CD4-positive, alpha-beta T cell (primary cell): Measurements from ENCODE around the gene SLC25A47. TPM values are rescaled to one million over a fixed set of nuclear protein-coding genes. Genes with fewer than 3 reads are reported as not detected.
"Not testable (repeated sequence)": the region's sequence is repeated elsewhere in the genome, so short reads cannot be mapped to it uniquely, and the experiment has no call there.

ENCODE experiments used
- ATAC-seq: fragments of 200-7000 bp; cut with Tn5 transposase; one replicate; pipeline ENCODE4 v1.10.0; 2022; ENCODE audit warnings: mild to moderate bottlenecking; ENCODE audit not compliant: poor library complexity
- CTCF ChIA-PET: fragments of 350-600 bp; sonication (Branson Sonifier 250); formaldehyde crosslinking; loops from one replicate; lab custom pipeline; 2021; ENCODE audit warnings: antibody characterized with exemption, inconsistent platforms; lab: Charles Lee
- POLR2A ChIA-PET: fragments of 350-600 bp; sonication (Branson Sonifier 250); formaldehyde crosslinking; loops from one replicate; lab custom pipeline; 2021; ENCODE audit warnings: antibody characterized with exemption, inconsistent platforms; lab: Charles Lee
- DNase-seq, 14 experiments: peaks; one replicate each; pipeline ENCODE4 v3.0.0-alpha.2; 2013 to 2020; ENCODE audit warnings: mixed read lengths in 2 of 14
- H3K27ac ChIP-seq, 2 donors: one replicate each; pipeline versions ENCODE4 v1.5.1 to v1.7.0; 2013; ENCODE audit warnings: low read length in 2 of 2, low read depth in 1 of 2, mild to moderate bottlenecking in 1 of 2
- H3K27me3 ChIP-seq, 2 experiments: 1 replicate in 1 of 2; 2 replicates in 1 of 2; pipeline versions ENCODE4 v1.6.1 to v1.7.0; 2013; ENCODE audit warnings: low read length in 2 of 2, control low read depth in 1 of 2, mild to moderate bottlenecking in 1 of 2, moderate library complexity in 1 of 2; ENCODE audit not compliant: insufficient read depth in 2 of 2, control insufficient read depth in 1 of 2
- H3K36me3 ChIP-seq: one replicate; pipeline ENCODE4 v1.6.1; 2013; ENCODE audit warnings: low read length, control low read depth; ENCODE audit not compliant: insufficient read depth
- H3K4me1 ChIP-seq: one replicate; pipeline ENCODE4 v1.6.1; 2013; ENCODE audit warnings: low read length, control low read depth; ENCODE audit not compliant: insufficient read depth
- H3K4me3 ChIP-seq: one replicate; pipeline ENCODE4 v1.5.1; 2013; ENCODE audit warnings: mild to moderate bottlenecking, low read length, moderate library complexity
- H3K9me3 ChIP-seq, 2 experiments: 1 replicate in 1 of 2; 2 replicates in 1 of 2; pipeline versions ENCODE4 v1.6.1 to v1.7.0; 2013; ENCODE audit warnings: low read length in 2 of 2, mild to moderate bottlenecking in 2 of 2, control low read depth in 1 of 2, moderate library complexity in 1 of 2; ENCODE audit not compliant: control insufficient read depth in 1 of 2, insufficient read depth in 1 of 2
- H3K27ac Mint-ChIP-seq: one replicate; pipeline ENCODE4 v1.8.0; 2020; ENCODE audit warnings: mixed read lengths
- H3K27me3 Mint-ChIP-seq: one replicate; pipeline ENCODE4 v1.8.0; 2021; ENCODE audit warnings: mixed read lengths
- H3K36me3 Mint-ChIP-seq: one replicate; pipeline ENCODE4 v1.8.0; 2021; ENCODE audit warnings: low read depth, mixed read lengths
- H3K4me1 Mint-ChIP-seq: one replicate; pipeline ENCODE4 v1.8.0; 2021; ENCODE audit warnings: low read depth, mixed read lengths
- H3K4me3 Mint-ChIP-seq: one replicate; pipeline ENCODE4 v1.8.0; 2020; ENCODE audit warnings: mild to moderate bottlenecking, mixed read lengths
- H3K9me3 Mint-ChIP-seq: one replicate; pipeline ENCODE4 v1.8.0; 2020; ENCODE audit warnings: mixed read lengths
- intact Hi-C, 2 experiments: fragments of 100-400 bp; cut with DNase I in 1 of 2; cut with micrococcal nuclease in 1 of 2; formaldehyde crosslinking; loops; one replicate each; pipeline versions ENCODE4 v1.15.1 to v1.9.0; 2023 to 2025; cut with DNase I, micrococcal nuclease
- total RNA-seq, 174 experiments: library from RNA in 2 of 174; stranded (reverse) in 2 of 174; gene quantifications; one replicate each; pipeline ENCODE4 v1.2.3 and lab custom pipeline; 2021 to 2026
- TF ChIP-seq, protein P1 (sequence below): fragments of 200-600 bp; IDR thresholded peaks from one replicate; pipeline ENCODE4 v1.8.0; 2022; ENCODE audit warnings: antibody characterized with exemption, mild to moderate bottlenecking

SLC25A47 gene
- total RNA-seq, 2 experiments from 2014 or later, result not detected

DNA sequence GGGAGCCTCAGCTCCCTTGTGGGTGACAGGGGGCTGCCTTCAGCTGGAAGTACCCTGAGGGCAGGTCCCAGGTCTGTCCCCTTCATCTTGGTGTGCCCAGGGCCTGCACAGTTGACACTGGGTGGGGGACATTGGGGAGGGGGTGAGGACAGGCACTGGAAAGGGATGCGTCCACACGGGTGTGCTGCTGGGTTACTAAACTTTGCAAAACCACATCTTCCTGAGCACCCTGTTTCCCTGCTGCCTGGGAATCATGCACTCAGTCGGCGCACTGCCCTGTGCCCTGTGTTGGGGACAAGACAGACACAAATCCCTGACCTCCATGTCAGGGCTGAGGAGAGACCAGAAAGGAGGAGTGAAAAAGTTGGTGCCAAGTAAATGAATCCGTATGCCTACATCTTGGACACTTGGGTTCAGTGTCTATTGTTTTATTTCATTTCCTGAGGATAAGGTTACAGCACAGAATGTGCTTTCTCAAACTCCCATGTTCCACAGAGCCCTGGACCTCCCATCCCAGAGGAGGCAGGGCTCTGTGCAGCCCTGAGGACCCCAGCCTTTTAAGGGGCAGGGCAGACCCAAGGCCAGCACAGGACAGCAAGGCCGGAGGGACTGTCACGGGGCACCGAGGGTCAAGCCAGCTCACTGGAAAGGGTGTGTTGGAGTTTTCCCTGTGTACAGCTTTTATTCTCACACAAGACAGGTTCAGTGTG, 14.0 kb upstream of the SLC25A47 start:
- H3K36me3 ChIP-seq, result no peaks in the 10 kb centered on the region
- DNase-seq (no peak), ATAC-seq (no peak)
- Mint-ChIP-seq H3K9me3 (no peaks in the 10 kb centered on the region), H3K36me3 (no peaks in the 10 kb centered on the region), H3K4me1 (peaks cover 9% of the 10 kb centered on the region), H3K27ac (no peak overlapping the region), H3K27me3 (peaks cover 10% of the 10 kb centered on the region), H3K4me3 (peak overlapping the region; percentile 60)
- TF ChIP-seq, protein P1, sequence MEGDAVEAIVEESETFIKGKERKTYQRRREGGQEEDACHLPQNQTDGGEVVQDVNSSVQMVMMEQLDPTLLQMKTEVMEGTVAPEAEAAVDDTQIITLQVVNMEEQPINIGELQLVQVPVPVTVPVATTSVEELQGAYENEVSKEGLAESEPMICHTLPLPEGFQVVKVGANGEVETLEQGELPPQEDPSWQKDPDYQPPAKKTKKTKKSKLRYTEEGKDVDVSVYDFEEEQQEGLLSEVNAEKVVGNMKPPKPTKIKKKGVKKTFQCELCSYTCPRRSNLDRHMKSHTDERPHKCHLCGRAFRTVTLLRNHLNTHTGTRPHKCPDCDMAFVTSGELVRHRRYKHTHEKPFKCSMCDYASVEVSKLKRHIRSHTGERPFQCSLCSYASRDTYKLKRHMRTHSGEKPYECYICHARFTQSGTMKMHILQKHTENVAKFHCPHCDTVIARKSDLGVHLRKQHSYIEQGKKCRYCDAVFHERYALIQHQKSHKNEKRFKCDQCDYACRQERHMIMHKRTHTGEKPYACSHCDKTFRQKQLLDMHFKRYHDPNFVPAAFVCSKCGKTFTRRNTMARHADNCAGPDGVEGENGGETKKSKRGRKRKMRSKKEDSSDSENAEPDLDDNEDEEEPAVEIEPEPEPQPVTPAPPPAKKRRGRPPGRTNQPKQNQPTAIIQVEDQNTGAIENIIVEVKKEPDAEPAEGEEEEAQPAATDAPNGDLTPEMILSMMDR, result no peak
- no peaks in the 10 kb centered on the region for H3K9me3 ChIP-seq
- H3K27me3 ChIP-seq, result peaks cover 2 to 6% of the 10 kb centered on the region in 2 experiments
- H3K27ac ChIP-seq, result no peak overlapping the region
- CTCF ChIA-PET, result no interaction called here
- H3K4me3 ChIP-seq, result no peak overlapping the region
- POLR2A ChIA-PET, result no interaction called here
- intact Hi-C loops, result loop anchor here in 1 of 2 experiments (5.0 kb wide), 1 partner anchor 63 kb away; no protein-coding TSS in a partner anchor
- H3K4me1 ChIP-seq, result peaks cover 26% of the 10 kb centered on the region

DNA sequence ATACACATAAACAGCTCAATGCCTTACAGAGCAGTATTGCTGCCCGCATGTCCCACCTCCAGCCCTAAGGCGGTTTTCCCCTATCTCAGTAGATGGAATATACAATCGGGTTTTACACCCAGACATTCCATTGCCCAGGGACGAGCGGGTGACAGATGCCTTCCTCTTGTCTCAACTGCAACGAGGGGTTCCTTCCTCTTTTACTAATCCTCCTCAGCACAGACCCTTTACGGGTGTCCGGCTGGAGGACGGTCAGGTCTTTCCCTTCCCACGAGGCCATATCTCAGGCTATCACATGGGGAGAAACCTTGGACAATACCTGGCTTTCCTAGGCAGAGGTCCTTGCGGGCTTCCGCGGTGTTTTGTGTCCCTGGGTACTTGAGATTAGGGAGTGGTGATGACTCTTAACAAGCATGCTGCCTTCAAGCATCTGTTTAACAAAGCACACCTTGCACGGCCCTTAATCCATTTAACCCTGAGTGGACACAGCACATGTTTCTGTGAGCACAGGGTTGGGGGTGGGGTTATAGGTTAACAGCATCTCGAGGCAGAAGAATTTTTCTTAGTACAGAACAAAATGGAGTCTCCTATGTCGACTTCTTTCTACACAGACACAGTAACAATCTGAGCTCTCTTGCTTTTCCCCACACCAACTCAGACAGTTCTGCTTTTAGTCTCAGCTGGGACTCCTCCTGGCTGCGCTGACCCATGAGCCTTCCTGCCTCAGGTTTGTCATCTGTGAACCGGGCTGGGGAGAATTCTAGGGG, 10.8 kb upstream of the SLC25A47 start:
- intact Hi-C loops, POLR2A ChIA-PET, DNase-seq, H3K4me3 Mint-ChIP-seq, H3K27me3 ChIP-seq, H3K4me3 ChIP-seq, ATAC-seq, H3K36me3 ChIP-seq, H3K27ac ChIP-seq, H3K9me3 Mint-ChIP-seq, H3K4me1 ChIP-seq, H3K36me3 Mint-ChIP-seq, H3K9me3 ChIP-seq, H3K27me3 Mint-ChIP-seq, H3K27ac Mint-ChIP-seq, H3K4me1 Mint-ChIP-seq: not testable (repeated sequence)
- CTCF ChIA-PET, result interaction anchor here (0.9 kb wide), 1 partner anchor 26 kb away, joined by 3 read pairs; no protein-coding TSS in a partner anchor

DNA sequence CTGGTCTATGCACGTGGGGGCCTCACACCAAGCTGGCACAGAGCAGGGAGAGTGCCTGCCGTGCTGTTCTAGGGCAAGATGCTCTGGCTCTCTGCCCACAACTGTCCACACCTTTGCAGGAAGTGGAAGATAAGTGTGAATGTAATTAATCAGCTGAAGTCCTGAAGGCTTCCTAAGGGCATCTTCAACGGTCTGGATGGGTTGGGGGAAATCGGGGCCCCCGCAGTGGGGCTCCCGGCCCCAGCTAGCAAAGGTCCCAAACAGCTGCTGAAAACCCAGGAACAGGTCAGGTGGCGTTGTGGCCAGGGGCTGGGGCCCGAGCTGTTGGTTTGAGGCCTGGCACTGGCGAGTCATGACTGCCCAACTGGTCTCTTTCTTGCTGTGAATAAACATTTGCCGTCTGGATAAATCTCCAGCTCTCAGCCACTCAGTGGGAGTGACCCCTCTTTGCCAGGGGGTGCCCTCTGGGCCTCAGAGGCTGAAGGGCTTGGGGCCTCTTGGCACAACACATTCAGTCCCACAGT, 10.2 kb upstream of the SLC25A47 start:
- Mint-ChIP-seq H3K36me3 (no peaks in the 10 kb centered on the region), H3K4me1 (no peaks in the 10 kb centered on the region), H3K27ac (no peak overlapping the region), H3K27me3 (no peaks in the 10 kb centered on the region), H3K4me3 (no peak overlapping the region), H3K9me3 (no peaks in the 10 kb centered on the region)
- Histone ChIP-seq H3K9me3 (no peaks in the 10 kb centered on the region), H3K27ac (no peak overlapping the region), H3K4me1 (peaks cover 6% of the 10 kb centered on the region), H3K27me3 (no peaks in the 10 kb centered on the region), H3K4me3 (no peak overlapping the region), H3K36me3 (no peaks in the 10 kb centered on the region)
- no peak for DNase-seq
- ChIA-PET CTCF (interaction anchor here (0.9 kb wide), 1 partner anchor 27 kb away, joined by 3 read pairs; no protein-coding TSS in a partner anchor), POLR2A (no interaction called here)
- TF ChIP-seq, protein P1, result no peak
- no peak for ATAC-seq
- intact Hi-C loops, result no loop called here
